ENCODE results near the gene TATDN3. TPM values are rescaled to one million over a fixed set of nuclear protein-coding genes. Genes with fewer than 3 reads are reported as not detected.

The TATDN3 gene, protein sequence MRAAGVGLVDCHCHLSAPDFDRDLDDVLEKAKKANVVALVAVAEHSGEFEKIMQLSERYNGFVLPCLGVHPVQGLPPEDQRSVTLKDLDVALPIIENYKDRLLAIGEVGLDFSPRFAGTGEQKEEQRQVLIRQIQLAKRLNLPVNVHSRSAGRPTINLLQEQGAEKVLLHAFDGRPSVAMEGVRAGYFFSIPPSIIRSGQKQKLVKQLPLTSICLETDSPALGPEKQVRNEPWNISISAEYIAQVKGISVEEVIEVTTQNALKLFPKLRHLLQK
- total RNA-seq, result 8.5 and 9.6 TPM in 2 replicates

DNA sequence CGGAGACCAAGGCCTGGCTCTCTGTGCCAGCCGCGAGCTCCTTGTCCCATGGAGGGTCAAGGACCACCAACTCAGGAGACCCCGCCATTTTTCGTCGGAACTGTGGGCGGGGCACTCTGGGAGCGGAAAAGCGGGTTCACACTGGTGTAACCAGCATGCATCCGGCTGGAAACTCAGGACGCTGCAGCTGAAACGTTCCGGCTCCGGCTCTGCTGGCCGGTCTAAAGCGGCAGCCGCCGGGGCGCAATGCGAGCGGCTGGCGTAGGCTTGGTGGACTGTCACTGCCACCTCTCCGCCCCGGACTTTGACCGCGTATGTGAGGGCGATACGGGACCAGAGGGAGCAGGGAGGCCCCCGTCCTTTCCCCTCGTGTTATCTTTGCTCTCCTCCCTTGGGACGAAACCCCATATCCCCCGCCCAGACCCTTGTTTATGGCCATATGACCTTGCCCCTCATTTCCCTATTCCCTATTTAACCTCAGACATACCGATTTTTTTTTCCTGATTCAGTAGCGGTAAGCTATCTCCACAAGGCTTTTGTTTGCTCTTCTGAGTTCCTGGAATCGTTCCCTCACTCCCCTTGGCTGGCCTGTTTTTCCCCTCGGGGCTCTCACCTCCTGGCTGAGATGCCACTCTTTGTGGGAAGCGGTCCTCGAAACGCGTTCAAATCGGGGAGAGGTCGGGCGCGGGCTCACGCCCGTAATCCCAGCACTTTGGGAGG is at the start of gene TATDN3, which contains the start of gene NSL1:
Gene TATDN3, plus strand, starts transcription at position 219 of the 720 bp plus-strand sequence. Its CDS starts 28 bp downstream, at position 247.
Gene NSL1, minus strand, starts transcription at position 102 of the 720 bp plus-strand sequence. Its CDS starts 14 bp downstream, at position 88.

DNA sequence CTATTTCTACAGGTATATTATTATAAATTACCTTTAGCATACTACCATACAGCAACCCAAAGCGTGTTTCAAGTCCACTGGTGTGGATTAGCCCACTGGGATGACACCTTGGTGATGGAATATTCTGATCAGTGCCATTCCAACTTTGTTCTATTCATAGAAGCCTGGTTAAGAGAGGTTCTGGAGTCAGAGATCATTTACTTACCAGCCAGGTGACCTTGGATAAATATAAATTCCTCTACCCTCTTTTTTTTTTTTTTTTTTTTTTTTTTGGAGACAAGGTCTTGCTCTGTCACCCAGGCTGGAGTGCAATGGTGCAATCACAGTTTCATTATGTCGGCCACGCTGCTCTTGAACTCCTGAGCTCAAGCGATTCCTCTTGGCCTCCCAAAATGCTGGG is 55.9 kb downstream of the TATDN3 start, which contains the start of gene SPATA45:
Gene SPATA45, minus strand, starts transcription at position 101 of the 400 bp plus-strand sequence. CDS start 11,500 bp downstream, outside the sequence.

DNA sequence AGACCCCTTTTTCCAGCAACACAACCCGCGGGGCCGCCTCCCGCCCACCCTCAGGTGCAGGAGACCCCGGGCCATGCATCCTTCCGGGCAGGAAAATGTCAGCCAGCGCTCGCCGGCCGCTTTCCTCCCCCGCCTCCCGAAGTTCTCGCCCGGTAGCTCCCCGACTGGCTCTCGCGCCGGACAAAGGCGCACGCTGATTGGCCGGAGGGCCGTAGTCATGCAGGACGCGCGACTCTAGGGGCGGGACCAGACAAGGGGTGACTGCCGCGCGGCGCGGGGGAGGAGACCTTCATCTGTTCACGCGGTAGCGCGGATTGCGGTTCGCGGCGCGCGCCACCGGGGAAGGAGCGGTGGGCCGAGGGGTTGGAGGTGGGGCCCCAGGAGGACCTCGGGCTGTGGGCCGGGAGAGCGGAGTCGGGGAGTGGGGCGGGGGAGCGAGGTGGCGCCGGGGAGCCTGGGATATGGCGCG is 66.3 kb downstream of the TATDN3 start, which contains the start of gene FLVCR1:
Gene FLVCR1, plus strand, starts transcription at position 284 of the 469 bp plus-strand sequence. Its CDS starts 178 bp downstream, at position 462.

Other genes with a start within 250 kb of the TATDN3 start
- 9.0 and 13.2 TPM in 2 replicates for gene ATF3, start 183.1 kb upstream of the TATDN3 start, total RNA-seq
- 1.8 and 2.6 TPM in 2 replicates for gene BATF3, start 92.1 kb upstream of the TATDN3 start, total RNA-seq
- gene NSL1, start 117 bp upstream of the TATDN3 start, total RNA-seq, result 38.5 and 68.3 TPM in 2 replicates
- not detected in 2 replicates for gene SPATA45, start 55.8 kb downstream of the TATDN3 start, total RNA-seq
- 5.6 and 8.5 TPM in 2 replicates for gene FLVCR1, start 66.4 kb downstream of the TATDN3 start, total RNA-seq
- gene VASH2, start 158.6 kb downstream of the TATDN3 start, total RNA-seq, result 4.1 and 6.2 TPM in 2 replicates
- gene ANGEL2, start 224.0 kb downstream of the TATDN3 start, total RNA-seq, result 17.3 and 27.8 TPM in 2 replicates